Activated CD4-positive, alpha-beta T cell treated with anti-CD3 and anti-CD28 coated beads for 4 hours (primary cell): ENCODE data around the gene F2.
A peak's percentile ranks its signal among the peaks of the same experiment; 100 is the strongest.
"Not testable (repeated sequence)": the region's sequence is repeated elsewhere in the genome, so short reads cannot be mapped to it uniquely, and the experiment has no call there.

Source experiments
- DNase-seq, 2 donors: peaks; one replicate each; pipeline ENCODE4 v3.0.0-alpha.2; 2020

Gene F2

GRCh38 chr11:46686886-46687795 lies 31.9 kb upstream of the F2 start:
- DNase-seq = no peak

GRCh38 chr11:46690702-46691101 lies 28.3 kb upstream of the F2 start:
- DNase-seq = no peak

- DNase-seq = no peak
These were observed 26.6 kb upstream of the F2 start for GRCh38 chr11:46692450-46692849.

- DNase-seq = no peak
These were observed 25.4 kb upstream of the F2 start for GRCh38 chr11:46693597-46694012.

- no peak for DNase-seq
These were observed 24.9 kb upstream of the F2 start for GRCh38 chr11:46694072-46694471.

- DNase-seq = no peak
These were observed 24.4 kb upstream of the F2 start for GRCh38 chr11:46694607-46695006.

- DNase-seq = no peak
These were observed 23.4 kb upstream of the F2 start for GRCh38 chr11:46695345-46696211.

GRCh38 chr11:46696212-46696558 lies 22.8 kb upstream of the F2 start:
- no peak for DNase-seq

GRCh38 chr11:46697303-46697702 lies 21.7 kb upstream of the F2 start:
- no peak for DNase-seq

GRCh38 chr11:46697723-46698122 lies 21.3 kb upstream of the F2 start:
- DNase-seq = no peak

- DNase-seq = no peak
These were observed 20.4 kb upstream of the F2 start for GRCh38 chr11:46698597-46698996.

- peak; percentile 99 to 100 for DNase-seq
These were observed 18.6 kb upstream of the F2 start, which contains the start of the genes ARHGAP1 and ZNF408 for GRCh38 chr11:46700241-46701077. ARHGAP1 (minus strand) TSS chr11:46700619; CDS start chr11:46696107, 4,512 bp downstream. ZNF408 (plus strand) TSS chr11:46701031; CDS start chr11:46701048, 17 bp downstream.

GRCh38 chr11:46701078-46701654 lies 17.8 kb upstream of the F2 start:
- DNase-seq = no peak

- no peak for DNase-seq
These were observed 13.8 kb upstream of the F2 start for GRCh38 chr11:46705070-46705688.

- no peak for DNase-seq
These were observed 12.1 kb upstream of the F2 start for GRCh38 chr11:46706886-46707285.

- not testable (repeated sequence) for DNase-seq
These were observed 9.7 kb upstream of the F2 start for GRCh38 chr11:46709351-46709750.

GRCh38 chr11:46710821-46711269 lies 8.2 kb upstream of the F2 start:
- DNase-seq = no peak

- DNase-seq = no peak
These were observed 7.7 kb upstream of the F2 start for GRCh38 chr11:46711303-46711702.

GRCh38 chr11:46712874-46713576 lies 6.0 kb upstream of the F2 start:
- DNase-seq = no peak

GRCh38 chr11:46717825-46718154 lies 1.2 kb upstream of the F2 start:
- not testable (repeated sequence) for DNase-seq
